Caco-2 (cell line): ENCODE results near the gene RPH3AL. TPM values are rescaled to one million over a fixed set of nuclear protein-coding genes. Genes with fewer than 3 reads are reported as not detected.

Source experiments
- BruUV-seq: library from RNA; stranded (reverse); fragments of 400-500 nt; replicated peaks from 2 replicates; lab custom pipeline; 2021; lab: Mats Ljungman, UMichigan
- CTCF ChIA-PET: fragments of 300-600 bp; sonication (Branson Sonifier 250); formaldehyde crosslinking; loops from one replicate; lab custom pipeline; 2022; ENCODE audit warnings: antibody characterized with exemption; lab: Charles Lee
- POLR2A ChIA-PET: fragments of 300-600 bp; sonication (Branson Sonifier 250); formaldehyde crosslinking; loops from one replicate; lab custom pipeline; 2022; ENCODE audit warnings: antibody characterized with exemption; lab: Charles Lee
- DNase-seq, 2 experiments: peaks; one replicate each; pipeline versions ENCODE4 v3.0.0 to v3.0.0-alpha.2; 2020 to 2022
- H3K27me3 ChIP-seq: replicated peaks from 2 replicates; pipeline ENCODE4 v1.6.0; 2011; ENCODE audit warnings: low read length; ENCODE audit not compliant: control insufficient read depth, insufficient read depth
- H3K36me3 ChIP-seq: 2 replicates; pipeline ENCODE4 v1.5.1; 2011; ENCODE audit warnings: low read length; ENCODE audit not compliant: control insufficient read depth, insufficient read depth
- H3K4me1 ChIP-seq: fragments of 250-450 bp; sonication (Bioruptor Pico); 2 replicates; pipeline ENCODE4 v1.5.1; 2020; ENCODE audit warnings: mild to moderate bottlenecking
- H3K4me3 ChIP-seq: 2 replicates; pipeline ENCODE4 v1.5.1; 2011; ENCODE audit warnings: low read depth, mild to moderate bottlenecking, control low read depth, low read length
- H3K9me3 ChIP-seq: fragments of 250-450 bp; sonication (Bioruptor Pico); 2 replicates; pipeline ENCODE4 v1.5.1; 2020; ENCODE audit warnings: mild to moderate bottlenecking, moderate library complexity
- H3K27ac Mint-ChIP-seq: one replicate; pipeline ENCODE4 v1.8.0; 2022; ENCODE audit warnings: mixed read lengths; ENCODE audit not compliant: unreplicated experiment
- H3K27me3 Mint-ChIP-seq: one replicate; pipeline ENCODE4 v1.8.0; 2022; ENCODE audit warnings: mixed read lengths; ENCODE audit not compliant: insufficient read depth, unreplicated experiment
- H3K36me3 Mint-ChIP-seq: one replicate; pipeline ENCODE4 v1.8.0; 2022; ENCODE audit warnings: mild to moderate bottlenecking, mixed read lengths; ENCODE audit not compliant: insufficient read depth, unreplicated experiment
- H3K4me1 Mint-ChIP-seq: one replicate; pipeline ENCODE4 v1.8.0; 2022; ENCODE audit warnings: low read depth, mixed read lengths; ENCODE audit not compliant: unreplicated experiment
- H3K4me3 Mint-ChIP-seq: one replicate; pipeline ENCODE4 v1.8.0; 2022; ENCODE audit warnings: mild to moderate bottlenecking, moderate library complexity, mixed read lengths; ENCODE audit not compliant: unreplicated experiment
- H3K9me3 Mint-ChIP-seq: one replicate; pipeline ENCODE4 v1.8.0; 2022; ENCODE audit warnings: mixed read lengths; ENCODE audit not compliant: unreplicated experiment
- intact Hi-C: fragments of 100-400 bp; cut with micrococcal nuclease; formaldehyde crosslinking; loops from one replicate; pipeline ENCODE4 v1.10.0; 2022; ENCODE audit not compliant: unreplicated experiment
- total RNA-seq: library from RNA; stranded (reverse); gene quantifications from 2 replicates; pipeline ENCODE4 v1.2.3, GENCODE V29; 2022
- TF ChIP-seq, protein P1 (sequence below), 2 experiments: fragments of 200-600 bp in 1 of 2; IDR thresholded peaks; 1 replicate in 1 of 2; 2 replicates in 1 of 2; pipeline versions ENCODE4 v1.5.1 to v1.8.0; 2011 to 2022; ENCODE audit warnings: antibody characterized with exemption in 1 of 2, control low read depth in 1 of 2, inconsistent platforms in 1 of 2, low read depth in 1 of 2, low read length in 1 of 2, mild to moderate bottlenecking in 1 of 2, moderate library complexity in 1 of 2; ENCODE audit not compliant: insufficient read depth in 1 of 2, severe bottlenecking in 1 of 2, unreplicated experiment in 1 of 2

RPH3AL gene
- total RNA-seq, 1 experiment from 2014 or later, result 36.0 TPM

DNA sequence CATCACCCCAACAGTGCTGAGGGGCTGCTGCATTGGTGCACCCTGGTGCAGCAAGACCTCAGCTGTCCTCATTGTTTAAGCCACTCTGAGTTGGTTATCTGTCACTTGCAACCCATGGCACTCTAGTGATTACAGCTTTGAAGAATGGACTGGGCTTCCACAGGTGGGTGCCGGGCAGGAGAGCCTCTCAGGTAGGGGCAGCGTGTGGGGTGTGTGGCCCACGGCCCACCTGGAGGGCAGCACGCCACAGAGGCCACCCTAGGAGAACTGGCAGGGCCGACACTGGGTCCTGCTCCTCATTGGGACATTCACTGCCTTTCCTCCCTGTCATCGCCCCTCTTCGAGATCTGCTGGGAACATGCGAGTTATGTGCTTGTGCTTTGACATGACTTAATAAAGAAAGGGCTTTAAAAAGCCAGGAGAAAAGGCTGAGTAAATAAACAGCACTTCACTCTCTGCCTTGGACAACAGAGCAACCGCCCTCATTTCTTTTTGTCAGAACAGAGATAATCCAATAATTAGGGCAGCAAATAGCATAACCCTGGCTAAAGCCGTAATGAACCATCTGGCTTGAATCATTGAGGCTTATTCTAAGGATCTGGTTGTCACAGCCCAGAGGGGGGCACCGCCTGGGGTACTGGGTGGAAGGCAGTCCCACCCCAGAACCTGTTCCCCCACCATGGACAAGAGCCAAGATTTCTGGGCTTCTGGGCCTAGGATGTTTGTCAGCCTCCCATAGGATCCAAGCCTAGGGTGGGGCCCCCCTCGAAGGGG lies 174.1 kb downstream of the RPH3AL start:
- TF ChIP-seq, protein P1, sequence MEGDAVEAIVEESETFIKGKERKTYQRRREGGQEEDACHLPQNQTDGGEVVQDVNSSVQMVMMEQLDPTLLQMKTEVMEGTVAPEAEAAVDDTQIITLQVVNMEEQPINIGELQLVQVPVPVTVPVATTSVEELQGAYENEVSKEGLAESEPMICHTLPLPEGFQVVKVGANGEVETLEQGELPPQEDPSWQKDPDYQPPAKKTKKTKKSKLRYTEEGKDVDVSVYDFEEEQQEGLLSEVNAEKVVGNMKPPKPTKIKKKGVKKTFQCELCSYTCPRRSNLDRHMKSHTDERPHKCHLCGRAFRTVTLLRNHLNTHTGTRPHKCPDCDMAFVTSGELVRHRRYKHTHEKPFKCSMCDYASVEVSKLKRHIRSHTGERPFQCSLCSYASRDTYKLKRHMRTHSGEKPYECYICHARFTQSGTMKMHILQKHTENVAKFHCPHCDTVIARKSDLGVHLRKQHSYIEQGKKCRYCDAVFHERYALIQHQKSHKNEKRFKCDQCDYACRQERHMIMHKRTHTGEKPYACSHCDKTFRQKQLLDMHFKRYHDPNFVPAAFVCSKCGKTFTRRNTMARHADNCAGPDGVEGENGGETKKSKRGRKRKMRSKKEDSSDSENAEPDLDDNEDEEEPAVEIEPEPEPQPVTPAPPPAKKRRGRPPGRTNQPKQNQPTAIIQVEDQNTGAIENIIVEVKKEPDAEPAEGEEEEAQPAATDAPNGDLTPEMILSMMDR (IDR thresholded peaks at IDR 0.05; ENCODE audit: insufficient read depth in 1 of 2, low read depth in 1 of 2, low read length in 1 of 2, severe bottlenecking in 1 of 2, unreplicated experiment in 1 of 2), result no peak
- no peaks in the 10 kb centered on the region for H3K9me3 Mint-ChIP-seq
- no peaks in the 10 kb centered on the region for H3K4me1 Mint-ChIP-seq
- ChIA-PET POLR2A (no interaction called here), CTCF (no interaction called here)
- peaks cover 4% of the 10 kb centered on the region; the same call in 1 of the 2 replicates for H3K4me1 ChIP-seq
- intact Hi-C loops, result no loop called here
- no peak for DNase-seq
- no peaks in the 10 kb centered on the region for H3K36me3 Mint-ChIP-seq
- no peak overlapping the region for H3K4me3 ChIP-seq
- no TSS peak for BruUV-seq
- H3K36me3 ChIP-seq, result no peaks in the 10 kb centered on the region
- H3K27me3 Mint-ChIP-seq, result peaks cover 17% of the 10 kb centered on the region
- no peaks in the 10 kb centered on the region for H3K9me3 ChIP-seq
- no peak overlapping the region for H3K27ac Mint-ChIP-seq
- peaks cover 1% of the 10 kb centered on the region for H3K27me3 ChIP-seq
- no peak overlapping the region for H3K4me3 Mint-ChIP-seq

DNA sequence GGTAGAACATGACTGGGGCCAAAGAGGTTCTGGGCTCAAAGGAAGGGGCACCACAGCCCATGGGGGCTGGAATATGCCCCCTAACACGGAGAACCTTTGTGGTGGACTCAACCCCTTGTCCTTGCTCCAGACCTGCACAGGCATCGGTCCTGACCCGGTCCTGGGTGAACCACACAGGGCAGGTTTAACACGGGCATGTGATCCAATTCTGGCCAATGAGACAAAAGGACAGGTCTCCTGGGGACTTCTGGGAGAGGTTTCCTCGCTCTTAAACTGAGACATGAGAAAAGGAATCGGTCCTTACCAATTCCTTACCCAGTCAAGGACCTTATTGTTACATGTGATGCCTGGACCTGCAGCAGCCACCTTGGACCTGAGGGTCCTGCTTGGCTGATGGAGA lies 174.8 kb downstream of the RPH3AL start:
- H3K36me3 ChIP-seq, result no peaks in the 10 kb centered on the region
- TF ChIP-seq, protein P1 (IDR thresholded peaks at IDR 0.05; ENCODE audit: insufficient read depth in 1 of 2, low read depth in 1 of 2, low read length in 1 of 2, severe bottlenecking in 1 of 2, unreplicated experiment in 1 of 2), result no peak
- no peak for DNase-seq
- H3K4me3 ChIP-seq, result no peak overlapping the region
- peaks cover 12% of the 10 kb centered on the region for H3K27me3 Mint-ChIP-seq
- no TSS peak for BruUV-seq
- no peaks in the 10 kb centered on the region for H3K36me3 Mint-ChIP-seq
- peaks cover 4% of the 10 kb centered on the region; the same call in 1 of the 2 replicates for H3K4me1 ChIP-seq
- no peak overlapping the region for H3K4me3 Mint-ChIP-seq
- H3K27ac Mint-ChIP-seq, result no peak overlapping the region
- intact Hi-C loops, result no loop called here
- no peaks in the 10 kb centered on the region for H3K9me3 Mint-ChIP-seq
- POLR2A ChIA-PET, result no interaction called here
- peaks cover 1% of the 10 kb centered on the region for H3K27me3 ChIP-seq
- H3K4me1 Mint-ChIP-seq, result no peaks in the 10 kb centered on the region
- CTCF ChIA-PET, result no interaction called here
- H3K9me3 ChIP-seq, result no peaks in the 10 kb centered on the region

DNA sequence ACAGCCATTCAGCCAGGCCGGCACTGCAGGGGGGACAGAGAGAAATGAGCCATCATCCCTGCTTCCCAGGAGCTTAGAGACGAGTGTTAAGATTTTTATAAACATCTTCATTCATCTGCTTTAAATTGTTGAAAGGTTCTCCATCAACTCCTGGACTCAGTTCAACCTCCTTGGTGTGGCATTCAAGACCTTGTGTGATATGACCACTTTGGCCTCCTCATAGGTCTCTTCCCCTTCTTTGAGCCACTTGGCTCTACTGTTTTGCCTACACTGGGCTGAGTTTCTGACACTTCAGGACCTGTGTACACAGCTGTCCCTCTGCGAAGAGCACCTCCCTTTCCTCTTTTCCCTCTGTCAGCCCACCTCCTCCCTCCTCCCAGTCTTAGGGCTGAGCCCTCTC lies 175.5 kb downstream of the RPH3AL start:
- ChIA-PET CTCF (no interaction called here), POLR2A (no interaction called here)
- Histone ChIP-seq H3K4me1 (peaks cover 4% of the 10 kb centered on the region; the same call in 1 of the 2 replicates), H3K27me3 (peaks cover 1% of the 10 kb centered on the region), H3K36me3 (no peaks in the 10 kb centered on the region), H3K4me3 (no peak overlapping the region), H3K9me3 (no peaks in the 10 kb centered on the region)
- BruUV-seq, result no TSS peak
- no peak for DNase-seq
- no peaks in the 10 kb centered on the region for H3K9me3 Mint-ChIP-seq
- intact Hi-C loops, result no loop called here
- H3K36me3 Mint-ChIP-seq, result no peaks in the 10 kb centered on the region
- TF ChIP-seq, protein P1 (IDR thresholded peaks at IDR 0.05; ENCODE audit: insufficient read depth in 1 of 2, low read depth in 1 of 2, low read length in 1 of 2, severe bottlenecking in 1 of 2, unreplicated experiment in 1 of 2), result no peak
- no peak overlapping the region for H3K27ac Mint-ChIP-seq
- H3K4me1 Mint-ChIP-seq, result no peaks in the 10 kb centered on the region
- no peak overlapping the region for H3K4me3 Mint-ChIP-seq
- peaks cover 6% of the 10 kb centered on the region for H3K27me3 Mint-ChIP-seq
